GM19467 (cell line): Measurements from ENCODE around the gene EGLN3.
"Not testable (repeated sequence)": the region's sequence is repeated elsewhere in the genome, so short reads cannot be mapped to it uniquely, and the experiment has no call there.

Experiments
- ATAC-seq: cut with Tn5 transposase; IDR thresholded peaks from one replicate; pipeline ENCODE4 v1.9.1; 2021; ENCODE audit warnings: mild to moderate bottlenecking, moderate library complexity; ENCODE audit not compliant: unreplicated experiment

EGLN3 gene

GRCh38 chr14:33950320-33951182, at the start of gene EGLN3:
Gene EGLN3 (minus strand): TSS chr14:33951074. CDS start chr14:33950752, 322 bp downstream.
- peak; percentile 70 for ATAC-seq

- ATAC-seq = no peak
Observed at GRCh38 chr14:34000396-34000795, 49.5 kb upstream of the EGLN3 start.

GRCh38 chr14:33999771-34000291, 49.0 kb upstream of the EGLN3 start:
- ATAC-seq = no peak

- no peak for ATAC-seq
Observed at GRCh38 chr14:33997611-33998010, 46.7 kb upstream of the EGLN3 start.

- ATAC-seq = no peak
Observed at GRCh38 chr14:33996462-33996861, 45.6 kb upstream of the EGLN3 start.

- no peak for ATAC-seq
Observed at GRCh38 chr14:33993246-33993645, 42.4 kb upstream of the EGLN3 start.

GRCh38 chr14:33992274-33993007, 41.6 kb upstream of the EGLN3 start:
- no peak for ATAC-seq

GRCh38 chr14:33990790-33991189, 39.9 kb upstream of the EGLN3 start:
- no peak for ATAC-seq

- ATAC-seq = no peak
Observed at GRCh38 chr14:33987565-33988080, 36.7 kb upstream of the EGLN3 start.

- no peak for ATAC-seq
Observed at GRCh38 chr14:33986804-33987203, 35.9 kb upstream of the EGLN3 start.

- ATAC-seq = no peak
Observed at GRCh38 chr14:33985242-33985641, 34.4 kb upstream of the EGLN3 start.

GRCh38 chr14:33979613-33980276, 28.9 kb upstream of the EGLN3 start:
- peak; percentile 80 for ATAC-seq

GRCh38 chr14:33978892-33979612, 28.2 kb upstream of the EGLN3 start:
- ATAC-seq = no peak

- ATAC-seq = peak; percentile 68
Observed at GRCh38 chr14:33972583-33973081, 21.8 kb upstream of the EGLN3 start.

- not testable (repeated sequence) for ATAC-seq
Observed at GRCh38 chr14:33969846-33970245, 19.0 kb upstream of the EGLN3 start.

- no peak for ATAC-seq
Observed at GRCh38 chr14:33968722-33969121, 17.8 kb upstream of the EGLN3 start.

GRCh38 chr14:33967138-33967537, 16.3 kb upstream of the EGLN3 start:
- no peak for ATAC-seq

- ATAC-seq = no peak
Observed at GRCh38 chr14:33966276-33966675, 15.4 kb upstream of the EGLN3 start.

GRCh38 chr14:33964599-33965317, 13.9 kb upstream of the EGLN3 start:
- ATAC-seq = no peak

- ATAC-seq = no peak
Observed at GRCh38 chr14:33963892-33964291, 13.0 kb upstream of the EGLN3 start.
